OCI-LY3 (cell line): ENCODE data around the gene GPR55.

Experiments used
- CTCF ChIP-seq: fragments of 200-600, 300-600 bp; sonication (generic); IDR thresholded peaks from 2 replicates; pipeline ENCODE4 v1.5.1; 2014; ENCODE audit warnings: antibody characterized with exemption, low read length, low read depth
- EZH2phosphoT487 ChIP-seq: fragments of 200-600 bp; shearing (Covaris generic); IDR thresholded peaks from 2 replicates; pipeline ENCODE4 v1.6.1; 2018; ENCODE audit warnings: antibody characterized with exemption, mixed run types, low read depth

GRCh38 chr2:230881840-230882239 lies 43.2 kb downstream of the GPR55 start:
- TF ChIP-seq CTCF: no peak
- no peak for TF ChIP-seq EZH2phosphoT487
